HG03066 (cell line): Measurements from ENCODE around the gene SLC39A8.
"Not testable (repeated sequence)": the region's sequence is repeated elsewhere in the genome, so short reads cannot be mapped to it uniquely, and the experiment has no call there.

Experiments
- ATAC-seq: cut with Tn5 transposase; IDR thresholded peaks from one replicate; pipeline ENCODE4 v1.9.1; 2021; ENCODE audit warnings: low read depth; ENCODE audit not compliant: unreplicated experiment

SLC39A8 gene

DNA sequence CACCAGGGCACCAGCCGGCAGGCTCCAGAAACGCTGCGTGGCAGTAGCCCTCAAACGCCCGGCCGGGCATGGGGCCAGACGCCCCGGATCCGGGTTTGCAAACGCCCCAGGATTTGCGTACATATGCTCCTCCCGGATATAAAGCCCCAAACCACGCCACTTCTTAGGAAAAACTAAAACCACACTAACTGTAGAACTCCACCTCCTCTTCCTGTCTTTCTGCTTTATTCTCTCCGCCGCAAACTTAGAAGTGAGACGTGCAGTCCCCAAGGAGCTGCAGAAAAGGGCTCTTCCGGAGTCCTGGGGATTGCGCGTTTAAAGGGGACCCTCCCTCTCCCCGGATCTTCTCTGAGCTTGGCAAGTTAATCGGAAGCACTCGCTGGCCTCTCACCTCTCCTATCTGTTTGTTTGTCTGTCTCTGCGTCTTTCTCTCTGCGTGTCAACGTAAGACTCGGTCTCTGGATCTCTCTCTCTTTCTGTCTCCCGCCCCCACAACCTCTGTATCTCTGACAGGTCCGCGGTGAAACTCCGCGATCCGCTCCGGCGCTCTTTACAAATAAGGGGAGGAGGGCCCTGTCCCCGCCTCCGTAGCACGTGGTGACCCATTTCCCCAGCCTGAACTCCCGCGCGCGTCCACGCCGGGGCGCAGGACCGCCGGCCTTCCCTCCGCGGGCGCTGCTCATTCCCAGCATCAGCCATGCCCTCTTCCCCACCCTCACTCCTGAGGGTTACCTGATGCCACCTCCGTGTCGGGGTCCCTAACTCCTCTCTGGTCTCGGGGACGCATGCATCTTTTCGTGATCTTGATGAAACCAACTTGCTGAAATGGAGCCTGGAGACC is at the start of gene SLC39A8:
Gene SLC39A8, minus strand, starts transcription at position 529 of the 841 bp plus-strand sequence. CDS start 820 bp downstream, outside the sequence.
- ATAC-seq: peak; percentile 77

DNA sequence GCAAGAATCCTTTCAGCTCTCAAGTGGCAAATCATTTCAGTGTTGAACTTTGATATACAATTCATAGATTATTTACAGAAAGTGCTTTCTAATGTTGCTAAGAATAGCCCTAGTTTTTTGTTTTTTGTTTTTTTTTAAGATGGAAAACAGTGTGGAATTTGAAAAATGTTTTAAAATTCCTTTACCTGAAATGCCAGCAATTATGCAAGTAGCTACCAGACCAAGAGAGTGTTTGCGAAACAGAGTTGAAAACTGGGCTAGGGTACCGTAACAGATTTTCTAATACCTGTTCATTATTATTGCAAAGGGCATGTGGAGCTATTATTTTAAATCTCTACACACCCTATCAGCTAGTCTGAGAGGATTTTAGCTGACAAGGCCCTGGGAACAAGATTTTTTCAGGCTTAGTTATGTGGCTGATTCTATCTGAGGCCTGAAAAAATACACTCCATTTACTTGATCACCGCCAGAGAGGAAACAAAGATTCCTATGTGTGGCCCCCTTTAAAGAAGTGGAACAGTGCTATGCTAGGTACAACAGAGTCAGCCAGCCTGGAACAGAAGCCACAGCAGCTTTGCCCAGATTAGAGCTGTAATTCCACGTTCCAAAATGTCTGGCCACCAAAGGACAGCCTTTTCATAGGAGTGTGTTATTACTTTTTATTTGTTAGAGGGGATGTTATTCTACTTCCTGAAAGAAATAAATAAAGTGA is 46.9 kb upstream of the SLC39A8 start:
- no peak for ATAC-seq

GRCh38 chr4:102390438-102390837 is 45.2 kb upstream of the SLC39A8 start:
- peak; percentile 96 for ATAC-seq

DNA sequence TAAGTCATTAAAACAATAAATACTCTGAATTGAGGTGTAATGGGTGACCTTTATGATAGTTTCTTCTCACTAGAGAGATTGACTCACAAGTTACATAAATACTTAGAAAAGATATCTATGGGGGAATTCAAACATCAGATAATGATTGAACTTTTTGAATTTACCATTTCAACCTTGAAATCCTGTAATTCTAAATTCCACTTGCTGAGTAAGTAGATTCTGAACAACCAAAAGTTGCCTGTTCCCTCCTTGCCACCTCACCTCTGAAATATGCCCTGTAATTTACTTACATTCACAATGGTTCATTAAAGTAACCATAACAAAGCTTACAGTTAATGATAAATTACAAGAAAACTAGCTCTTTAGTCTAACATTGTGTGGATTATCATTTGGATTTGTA is 43.3 kb upstream of the SLC39A8 start:
- ATAC-seq: no peak

DNA sequence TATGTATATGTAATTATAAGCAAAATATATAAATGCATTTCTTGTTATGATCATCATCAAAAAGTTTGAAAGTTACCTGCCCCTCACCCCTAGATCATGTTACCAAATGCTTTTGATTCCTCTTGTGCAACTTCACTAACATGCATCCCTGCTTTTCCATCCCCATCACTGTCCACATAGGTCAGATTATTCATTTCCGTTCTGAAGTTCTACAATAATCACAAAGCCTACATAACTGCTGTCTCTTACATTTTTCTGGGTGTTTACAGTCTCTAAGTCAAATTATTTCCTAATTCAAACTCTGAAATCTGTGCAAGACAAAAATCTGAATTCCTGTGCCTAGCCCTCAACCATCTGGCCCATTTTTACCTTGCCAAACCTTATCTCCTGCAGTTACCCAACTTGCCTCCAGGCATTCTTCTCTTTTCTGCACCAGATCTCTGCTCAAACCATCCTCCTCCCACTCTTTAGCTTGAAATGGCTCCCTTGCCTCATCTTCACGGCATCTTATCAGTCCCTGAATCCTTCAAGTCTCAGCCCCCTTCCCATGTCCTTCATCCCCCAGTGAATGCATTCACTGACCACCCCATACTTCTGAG is 42.4 kb upstream of the SLC39A8 start:
- ATAC-seq: no peak

DNA sequence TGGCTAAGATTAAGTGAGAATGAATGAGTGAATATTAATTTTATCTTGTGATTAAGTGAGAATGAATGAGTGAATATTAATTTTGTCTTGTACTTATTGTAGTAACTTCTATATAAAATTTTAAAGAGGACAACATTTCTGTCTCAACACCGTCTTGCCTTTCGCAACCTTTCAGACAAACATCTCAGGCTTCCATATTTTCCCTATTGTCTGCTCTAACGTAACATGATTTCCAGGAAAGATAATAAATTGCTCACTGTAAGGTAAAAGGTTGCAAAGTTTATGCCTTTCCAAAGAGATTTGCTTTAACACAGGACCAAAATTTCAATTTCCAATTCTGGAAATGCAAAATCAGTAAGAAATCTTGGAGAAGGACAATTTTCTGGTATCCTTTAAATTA is 41.7 kb upstream of the SLC39A8 start:
- no peak for ATAC-seq

GRCh38 chr4:102380253-102380652 is 35.0 kb upstream of the SLC39A8 start:
- not testable (repeated sequence) for ATAC-seq

GRCh38 chr4:102362922-102363432 is 17.7 kb upstream of the SLC39A8 start:
- no peak for ATAC-seq

DNA sequence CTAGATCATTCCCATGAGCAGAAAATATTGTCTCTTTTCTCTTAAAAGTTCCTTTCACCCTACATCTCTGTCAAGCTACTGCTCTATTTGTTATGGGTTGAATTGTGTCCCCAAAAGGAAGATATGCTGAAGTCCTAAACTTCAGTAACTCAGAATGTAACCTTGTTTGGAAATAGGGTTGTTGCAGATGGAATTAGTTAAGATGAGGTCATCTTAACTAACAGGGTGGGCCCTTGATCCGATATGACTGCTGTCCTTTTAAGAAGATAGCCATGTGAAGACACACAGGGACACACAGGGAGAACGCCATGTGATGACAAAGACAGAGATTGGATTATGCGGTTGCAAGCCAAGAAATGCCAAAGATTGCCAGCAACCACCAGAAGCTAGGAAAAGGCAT is 12.8 kb upstream of the SLC39A8 start:
- ATAC-seq: no peak

DNA sequence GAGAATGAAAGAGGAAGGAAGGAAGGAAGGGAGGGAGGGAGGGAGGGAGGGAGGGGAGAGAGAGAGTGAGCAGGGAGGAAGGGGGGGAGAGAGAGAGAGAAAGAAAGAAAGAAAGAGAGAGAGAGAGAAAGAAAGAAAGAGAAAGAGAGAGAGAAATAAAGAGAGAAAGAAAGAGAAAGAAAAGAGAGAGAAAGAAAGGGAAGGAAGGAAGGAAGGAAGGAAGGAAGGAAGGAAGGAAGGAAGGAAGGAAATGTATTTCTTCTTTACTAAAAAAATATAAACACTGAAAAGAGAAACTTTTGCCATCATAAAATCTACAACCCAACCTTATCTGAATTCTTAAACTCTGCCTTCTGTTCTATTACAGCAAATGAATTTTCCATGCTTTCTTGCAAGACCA is 12.4 kb upstream of the SLC39A8 start:
- not testable (repeated sequence) for ATAC-seq

GRCh38 chr4:102356562-102357202 is 11.4 kb upstream of the SLC39A8 start:
- ATAC-seq: no peak

DNA sequence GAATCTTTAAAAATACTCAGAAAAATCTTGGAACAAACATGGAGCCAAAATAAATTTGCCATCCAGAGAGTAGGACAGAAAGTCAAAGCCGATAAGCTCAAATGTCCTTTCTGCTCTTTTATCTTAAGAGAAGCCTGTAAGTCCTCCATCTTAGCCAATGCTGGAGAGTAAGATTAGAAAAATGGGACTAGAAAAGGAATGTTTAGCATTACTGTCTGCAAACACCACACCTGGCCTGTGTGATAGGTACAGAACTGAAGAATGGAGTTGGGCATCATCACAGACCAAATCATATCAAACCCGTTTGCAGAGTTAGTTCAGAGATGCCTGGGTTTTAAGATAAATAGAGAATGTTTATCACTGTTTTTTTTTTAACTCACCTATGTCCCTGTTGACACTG is 10.5 kb upstream of the SLC39A8 start:
- no peak for ATAC-seq

- ATAC-seq: no peak
Observed at GRCh38 chr4:102354671-102355454, 9.6 kb upstream of the SLC39A8 start.

DNA sequence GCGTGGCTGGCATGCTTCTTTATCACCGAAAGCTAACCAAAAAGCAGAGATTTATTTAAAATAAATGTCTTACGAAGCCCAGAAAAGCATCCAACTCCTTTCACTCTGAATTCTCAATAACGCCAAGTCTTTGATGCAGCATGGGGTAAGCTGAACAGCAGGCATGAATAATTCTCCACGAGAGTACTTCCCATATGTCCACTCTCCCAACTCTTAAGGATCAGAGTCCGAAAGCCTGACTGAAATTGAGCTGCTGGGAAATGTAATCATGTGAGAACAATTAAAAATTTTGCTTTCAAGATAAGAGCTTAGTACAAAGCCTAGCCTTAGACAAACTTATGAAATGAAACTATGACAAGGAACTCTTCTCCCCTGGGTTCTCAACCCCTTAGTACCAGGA is 7.5 kb upstream of the SLC39A8 start:
- ATAC-seq: no peak

DNA sequence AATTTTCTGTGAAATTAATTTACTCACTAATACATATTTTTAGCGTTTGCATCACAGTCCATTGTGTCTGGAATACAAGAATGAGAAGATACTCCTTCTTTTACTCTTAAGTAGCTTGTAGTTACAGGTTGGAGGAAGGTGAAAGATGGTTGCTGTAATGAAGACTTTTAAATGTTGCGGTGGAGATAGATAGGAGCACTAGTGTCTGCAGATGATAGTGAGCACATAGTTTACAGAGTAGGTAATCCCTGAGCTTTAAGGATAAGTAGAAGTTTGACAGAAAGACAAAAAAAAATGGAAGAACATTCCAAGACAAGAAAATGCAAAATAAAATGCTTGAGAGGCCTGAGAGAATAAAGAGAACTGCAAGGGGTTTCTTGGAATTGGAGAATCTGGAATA is 5.4 kb upstream of the SLC39A8 start:
- no peak for ATAC-seq

- no peak for ATAC-seq
Observed at GRCh38 chr4:102348701-102349100, 3.4 kb upstream of the SLC39A8 start.

- ATAC-seq: no peak
Observed at GRCh38 chr4:102345795-102346100, 466 bp upstream of the SLC39A8 start.

DNA sequence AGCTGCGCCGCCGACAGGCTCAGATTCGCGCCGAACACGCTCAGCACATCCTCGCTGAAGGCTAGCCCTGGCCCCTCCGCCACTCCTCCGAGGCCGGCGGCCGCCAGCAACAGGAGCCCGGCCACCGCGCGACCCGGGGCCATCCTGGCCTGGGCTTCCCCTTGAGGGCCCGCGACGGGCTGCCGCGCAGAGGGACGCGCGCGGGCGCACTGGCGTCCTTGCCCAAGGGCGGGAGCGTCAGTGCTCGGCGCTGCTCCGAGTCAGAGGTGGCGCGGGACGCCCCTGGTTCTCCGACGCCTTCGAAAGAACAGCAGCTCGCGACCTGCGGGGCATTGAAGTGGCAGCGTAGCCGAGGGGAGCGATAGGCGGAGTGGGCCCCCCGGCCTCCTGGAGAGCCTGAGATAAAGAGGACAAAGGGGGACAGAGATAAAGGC is 745 bp downstream of the SLC39A8 start:
- ATAC-seq: peak; percentile 31

DNA sequence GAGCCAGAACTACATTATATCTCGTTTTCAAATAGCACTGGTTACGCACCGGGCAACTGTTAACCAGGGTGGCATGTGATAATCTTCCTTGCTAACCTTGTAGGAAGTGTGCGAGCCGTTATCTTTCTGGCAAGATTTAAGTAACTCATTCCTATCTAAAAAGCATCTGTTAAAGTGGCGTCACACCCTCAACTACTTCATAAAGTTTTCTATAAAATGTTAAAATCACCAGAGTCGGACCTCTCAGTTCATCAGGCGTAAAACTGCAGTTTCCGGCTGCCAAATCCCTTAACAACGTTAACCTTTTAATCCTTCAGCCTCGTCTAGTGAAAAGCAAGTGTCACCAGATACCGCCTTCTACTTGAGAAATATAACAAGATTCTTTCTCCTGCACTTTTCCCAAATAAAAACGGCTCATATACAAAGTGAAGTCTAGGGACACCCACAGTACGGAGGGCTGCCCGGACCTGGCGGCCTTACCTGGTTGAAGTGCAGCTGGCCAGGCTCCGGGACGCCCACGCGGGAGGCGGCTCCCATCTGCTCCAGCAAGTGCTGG is 1.2 kb downstream of the SLC39A8 start:
- peak; percentile 34 for ATAC-seq
